Loucy (cell line): Measurements from ENCODE around the gene CERS5.

Source experiments
- H2AFZ ChIP-seq: fragments of 200-600 bp; sonication (generic); 2 replicates; pipeline ENCODE4 v1.6.0; 2016; ENCODE audit warnings: antibody characterized with exemption, mild to moderate bottlenecking, low read length, moderate library complexity
- H3F3A ChIP-seq: fragments of 200-600 bp; 2 replicates; pipeline ENCODE4 v1.6.0; 2016; ENCODE audit warnings: antibody characterized with exemption, low read depth, mild to moderate bottlenecking
- H3K27me3 ChIP-seq: fragments of 200-600 bp; sonication (generic); 2 replicates; pipeline ENCODE4 v1.6.1; 2014; ENCODE audit warnings: low read length, mild to moderate bottlenecking; ENCODE audit not compliant: insufficient read depth, poor library complexity, severe bottlenecking
- H3K36me3 ChIP-seq: fragments of 200-600 bp; sonication (generic); 2 replicates; pipeline ENCODE4 v1.6.1; 2016; ENCODE audit warnings: low read length; ENCODE audit not compliant: insufficient read depth
- H3K4me1 ChIP-seq: fragments of 200-600 bp; sonication (generic); 2 replicates; pipeline ENCODE4 v1.5.1; 2014; ENCODE audit warnings: low read length, mild to moderate bottlenecking; ENCODE audit not compliant: insufficient read depth, poor library complexity, severe bottlenecking
- H3K4me2 ChIP-seq: fragments of 200-600 bp; sonication (generic); 2 replicates; pipeline ENCODE4 v1.6.0; 2014; ENCODE audit warnings: antibody characterized with exemption, low read length, low read depth, mild to moderate bottlenecking; ENCODE audit not compliant: poor library complexity, severe bottlenecking
- H3K4me3 ChIP-seq: fragments of 200-600 bp; sonication (generic); 2 replicates; pipeline ENCODE4 v1.5.1; 2014; ENCODE audit warnings: low read length, mild to moderate bottlenecking, mixed read lengths; ENCODE audit not compliant: poor library complexity, severe bottlenecking
- H3K79me2 ChIP-seq: fragments of 200-600 bp; sonication (generic); 2 replicates; pipeline ENCODE4 v1.6.1; 2014; ENCODE audit warnings: low read length; ENCODE audit not compliant: insufficient read depth
- H3K9ac ChIP-seq: fragments of 200-600 bp; sonication (generic); 2 replicates; pipeline ENCODE4 v1.6.0; 2014; ENCODE audit warnings: mild to moderate bottlenecking, low read depth, low read length, moderate library complexity; ENCODE audit not compliant: poor library complexity, severe bottlenecking
- H3K9me2 ChIP-seq: fragments of 200-600 bp; sonication (generic); replicated peaks from 2 replicates; pipeline ENCODE4 v1.6.1; 2016; ENCODE audit warnings: low read depth, low read length, mixed read lengths
- H3K9me3 ChIP-seq: fragments of 200-600 bp; sonication (generic); 2 replicates; pipeline ENCODE4 v1.6.1; 2014; ENCODE audit warnings: mild to moderate bottlenecking, antibody characterized with exemption, low read length, low read depth; ENCODE audit not compliant: insufficient read depth
- H4K20me1 ChIP-seq: fragments of 200-600 bp; sonication (generic); 2 replicates; pipeline ENCODE4 v1.6.0; 2014; ENCODE audit warnings: antibody characterized with exemption, low read length, mild to moderate bottlenecking; ENCODE audit not compliant: insufficient read depth, poor library complexity, severe bottlenecking
- CTCF ChIP-seq: fragments of 200-600 bp; sonication (generic); conservative IDR thresholded peaks from 2 replicates; pipeline ENCODE4 v1.5.1; 2014; ENCODE audit warnings: mild to moderate bottlenecking, antibody characterized with exemption, low read length
- EZH2phosphoT487 ChIP-seq: fragments of 200-600 bp; IDR thresholded peaks from 2 replicates; pipeline ENCODE4 v1.6.1; 2018; ENCODE audit warnings: antibody characterized with exemption, mild to moderate bottlenecking, moderate library complexity, borderline replicate concordance

Gene CERS5

DNA sequence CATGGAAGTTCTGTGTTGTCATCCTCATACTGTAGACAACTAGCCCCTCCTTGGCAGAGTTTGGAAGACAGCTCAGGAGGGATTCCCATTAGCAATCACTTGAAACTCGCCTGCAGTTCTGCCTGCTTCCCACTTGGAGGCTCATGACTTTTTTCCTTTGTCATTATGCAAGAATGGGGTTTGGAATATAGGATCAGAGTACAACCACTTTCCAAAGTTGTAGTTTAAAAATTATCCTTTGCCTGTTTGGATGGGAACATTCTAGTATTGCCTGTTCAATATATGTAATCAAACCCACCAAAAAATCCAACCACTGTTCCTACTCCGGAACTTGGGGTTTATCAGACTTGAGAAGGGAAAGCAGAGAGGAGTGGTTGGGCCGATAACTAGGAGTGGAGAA lies 65.5 kb downstream of the CERS5 start:
- Histone ChIP-seq H3K4me3 (no peak overlapping the region), H3K4me1 (no peaks in the 10 kb centered on the region), H3K36me3 (peaks cover 43% of the 10 kb centered on the region; the same call in 1 of the 2 replicates), H3K9me2 (no peaks in the 10 kb centered on the region), H2AFZ (no peak overlapping the region), H3F3A (no peaks in the 10 kb centered on the region), H3K4me2 (no peak overlapping the region), H3K79me2 (no peaks in the 10 kb centered on the region), H3K9me3 (no peaks in the 10 kb centered on the region), H4K20me1 (no peaks in the 10 kb centered on the region), H3K27me3 (no peaks in the 10 kb centered on the region), H3K9ac (no peak overlapping the region)
- TF ChIP-seq CTCF (peak; percentile 51), EZH2phosphoT487 (no peak)

DNA sequence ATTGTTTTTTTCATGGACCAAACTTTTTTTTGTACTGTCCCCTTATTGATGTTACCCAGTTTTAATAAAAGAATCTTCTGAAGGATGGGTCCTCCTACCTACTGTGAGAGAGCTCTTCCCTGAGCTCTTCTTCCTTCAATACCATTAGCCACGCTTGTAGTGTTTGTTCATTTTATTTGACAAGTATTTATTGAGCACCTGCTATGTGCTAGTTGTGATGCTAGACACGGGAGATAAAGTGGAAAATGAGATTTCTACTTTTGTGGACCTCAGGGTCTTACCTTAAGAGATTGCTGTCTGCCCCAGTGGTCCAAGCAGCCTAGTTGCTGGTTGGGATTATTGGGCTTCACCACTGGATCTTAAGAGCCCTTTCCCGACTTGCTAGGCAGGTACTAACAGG lies 66.6 kb downstream of the CERS5 start:
- Histone ChIP-seq H3K4me1 (no peaks in the 10 kb centered on the region), H3K4me3 (no peak overlapping the region), H2AFZ (no peak overlapping the region), H3K27me3 (no peaks in the 10 kb centered on the region), H3K36me3 (peaks cover 54% of the 10 kb centered on the region; the same call in 1 of the 2 replicates), H3K9me3 (no peaks in the 10 kb centered on the region), H3K79me2 (no peaks in the 10 kb centered on the region), H3K4me2 (no peak overlapping the region), H3F3A (no peaks in the 10 kb centered on the region), H4K20me1 (no peaks in the 10 kb centered on the region), H3K9me2 (no peaks in the 10 kb centered on the region), H3K9ac (no peak overlapping the region)
- TF ChIP-seq CTCF: no peak

- no peaks in the 10 kb centered on the region for H4K20me1 ChIP-seq
- H3K79me2 ChIP-seq: no peaks in the 10 kb centered on the region
- H3K9me3 ChIP-seq: no peaks in the 10 kb centered on the region
- no peaks in the 10 kb centered on the region for H3K27me3 ChIP-seq
- no peaks in the 10 kb centered on the region for H3F3A ChIP-seq
- H2AFZ ChIP-seq: no peak overlapping the region
- no peak overlapping the region for H3K4me2 ChIP-seq
- H3K9me2 ChIP-seq: no peaks in the 10 kb centered on the region
- TF ChIP-seq EZH2phosphoT487 (no peak), CTCF (no peak)
- no peak overlapping the region for H3K4me3 ChIP-seq
- no peak overlapping the region for H3K9ac ChIP-seq
- H3K36me3 ChIP-seq: peaks cover 65% of the 10 kb centered on the region; the same call in 1 of the 2 replicates
- H3K4me1 ChIP-seq: no peaks in the 10 kb centered on the region
Observed at GRCh38 chr12:50099302-50100008, 67.7 kb downstream of the CERS5 start.
